HepG2 (cell line): ENCODE results near the gene ZSWIM7. TPM values are rescaled to one million over a fixed set of nuclear protein-coding genes. Genes with fewer than 3 reads are reported as not detected.

Source experiments
- ASH2L ChIP-seq: fragments of 300-600, 200-600 bp; sonication (generic); IDR thresholded peaks from 2 replicates; pipeline ENCODE4 v1.7.0; 2017; ENCODE audit warnings: low read depth, mild to moderate bottlenecking, moderate library complexity, mixed read lengths, low read length; ENCODE audit not compliant: insufficient read length
- CEBPG ChIP-seq: IDR thresholded peaks from 2 replicates; pipeline ENCODE4 v1.6.1; 2016
- DBP ChIP-seq: sonication (generic); formaldehyde crosslinking; IDR thresholded peaks from 2 replicates; pipeline ENCODE4 v1.4.0; 2020; ENCODE audit warnings: missing genetic modification reagents; ENCODE audit errors: not compliant biosample characterization
- GATAD1 ChIP-seq: IDR thresholded peaks from 2 replicates; pipeline ENCODE4 v1.6.1; 2016; ENCODE audit warnings: missing genetic modification reagents, missing compliant biosample characterization
- GATAD2A ChIP-seq: IDR thresholded peaks from 2 replicates; pipeline ENCODE4 v1.6.1; 2016
- HIC2 ChIP-seq: sonication (generic); formaldehyde crosslinking; IDR thresholded peaks from 2 replicates; pipeline ENCODE4 v1.9.0; 2022; ENCODE audit warnings: low read depth, missing genetic modification reagents
- MIER3 ChIP-seq: IDR thresholded peaks from 2 replicates; pipeline ENCODE4 v1.6.1; 2016; ENCODE audit warnings: missing compliant biosample characterization, borderline replicate concordance
- PHF20 ChIP-seq: sonication (generic); formaldehyde crosslinking; IDR thresholded peaks from 2 replicates; pipeline ENCODE4 v1.5.0; 2020; ENCODE audit warnings: mild to moderate bottlenecking, missing genetic modification reagents
- RFXANK ChIP-seq: IDR thresholded peaks from 2 replicates; pipeline ENCODE4 v1.6.1; 2016
- RFXAP ChIP-seq: sonication (generic); formaldehyde crosslinking; IDR thresholded peaks from 2 replicates; pipeline ENCODE4 v1.4.0; 2020; ENCODE audit warnings: missing genetic modification reagents, borderline replicate concordance
- SKIL ChIP-seq: sonication (generic); formaldehyde crosslinking; IDR thresholded peaks from 2 replicates; pipeline ENCODE4 v1.8.0; 2022; ENCODE audit warnings: missing genetic modification reagents, mild to moderate bottlenecking, moderate library complexity, borderline replicate concordance
- SMC3 ChIP-seq: IDR thresholded peaks from 2 replicates; pipeline ENCODE4 v1.6.1; 2011; ENCODE audit warnings: low read length, improper control_type of control experiment
- ZBTB46 ChIP-seq: sonication (generic); formaldehyde crosslinking; IDR thresholded peaks from 2 replicates; pipeline ENCODE4 v1.4.0; 2020; ENCODE audit warnings: mild to moderate bottlenecking, missing genetic modification reagents, borderline replicate concordance
- ZNF292 ChIP-seq: sonication (generic); formaldehyde crosslinking; IDR thresholded peaks from 2 replicates; pipeline ENCODE4 v1.8.1; 2022; ENCODE audit warnings: mild to moderate bottlenecking, low read depth, missing genetic modification reagents, borderline replicate concordance
- ZNF563 ChIP-seq: sonication (generic); formaldehyde crosslinking; IDR thresholded peaks from 2 replicates; pipeline ENCODE4 v1.8.0; 2022; ENCODE audit warnings: mild to moderate bottlenecking, moderate library complexity, missing genetic modification reagents
- ZNF567 ChIP-seq: sonication (generic); formaldehyde crosslinking; IDR thresholded peaks from 2 replicates; pipeline ENCODE4 v1.8.1; 2023; ENCODE audit warnings: mild to moderate bottlenecking, missing genetic modification reagents, borderline replicate concordance
- ZNF569 ChIP-seq: sonication (generic); formaldehyde crosslinking; IDR thresholded peaks from 2 replicates; pipeline ENCODE4 v1.5.0; 2020; ENCODE audit warnings: mild to moderate bottlenecking, missing genetic modification reagents, moderate library complexity, borderline replicate concordance
- ZNF660 ChIP-seq: sonication (generic); formaldehyde crosslinking; IDR thresholded peaks from 2 replicates; pipeline ENCODE4 v1.5.1; 2020; ENCODE audit warnings: mild to moderate bottlenecking, low read depth, missing genetic modification reagents, borderline replicate concordance
- ZNF737 ChIP-seq: sonication (generic); formaldehyde crosslinking; IDR thresholded peaks from 2 replicates; pipeline ENCODE4 v1.5.0; 2020; ENCODE audit warnings: missing genetic modification reagents, mild to moderate bottlenecking, borderline replicate concordance
- ZNF800 ChIP-seq: sonication (generic); formaldehyde crosslinking; IDR thresholded peaks from 2 replicates; pipeline ENCODE4 v1.4.0; 2020; ENCODE audit warnings: missing genetic modification reagents
- polyA plus RNA-seq, 8 experiments: library from polyadenylated mRNA; depleted of rRNA in 3 of 8; stranded (reverse) in 7 of 8; unstranded in 1 of 8; fragments of >200 nt; fragmentation: Illumina TruSeq in 4 of 8; extraction: Trizol in 4 of 8; gene quantifications; 2 replicates each; pipeline versions ENCODE4 v1.2.1 to v1.2.3, GENCODE V29; 2011 to 2016; ENCODE audit warnings: low read depth in 4 of 8, missing spikeins in 1 of 8, mixed read lengths in 1 of 8; ENCODE audit not compliant: insufficient read depth in 1 of 8
- total RNA-seq, 5 experiments: library from RNA; depleted of rRNA; stranded (reverse); fragments of >200 nt; fragmentation: Illumina TruSeq; extraction: Trizol; gene quantifications; 2 replicates each; pipeline ENCODE4 v1.2.3, GENCODE V29; 2016; ENCODE audit warnings: low read depth in 1 of 5

ZSWIM7 gene
- total and polyA plus RNA-seq, 2 of the 13 experiments (the other 11 are each of a cell fraction or from before 2014, with no cell fraction given), result 13.1 to 28.1 TPM

GRCh38 chr17:15999141-15999973 is at the start of gene ZSWIM7, which contains the start of gene TTC19 (continued):
- peak; percentile 93 for TF ChIP-seq SKIL (CRISPR knock-in tag)
- TF ChIP-seq CEBPG (CRISPR knock-in tag), result peak; percentile 60; the same call in 1 of the 2 replicates
- TF ChIP-seq RFXANK, result no peak
- TF ChIP-seq ZNF800, result peak; percentile 92
- no peak for TF ChIP-seq SMC3
- TF ChIP-seq DBP (CRISPR knock-in tag), result peak; percentile 75
- TF ChIP-seq ZNF660 (CRISPR knock-in tag), result no peak
- peak; percentile 69 for TF ChIP-seq PHF20 (CRISPR knock-in tag)
- no peak for TF ChIP-seq ZNF737 (CRISPR knock-in tag)
- peak; percentile 81; the same call in 1 of the 2 replicates for TF ChIP-seq ZNF567 (CRISPR knock-in tag)
- no peak for TF ChIP-seq ZNF292 (CRISPR knock-in tag)
- TF ChIP-seq ASH2L, result peak; percentile 83
- peak; percentile 83 for TF ChIP-seq RFXAP
- TF ChIP-seq ZNF569 (CRISPR knock-in tag), result 0 out of 2 replicates have a peak, but pooled peaks have one; percentile 23
- TF ChIP-seq GATAD2A (CRISPR knock-in tag), result peak; percentile 77
- peak; percentile 93 for TF ChIP-seq ZNF563 (CRISPR knock-in tag)
- TF ChIP-seq HIC2 (CRISPR knock-in tag), result no peak
- TF ChIP-seq GATAD1 (CRISPR knock-in tag), result peak; percentile 88
- no peak for TF ChIP-seq ZBTB46 (CRISPR knock-in tag)
- peak; percentile 98; the same call in 1 of the 2 replicates for TF ChIP-seq MIER3
